HPDE6-E6E7 (cell line): Measurements from ENCODE around the gene EDC3.
"Not testable (repeated sequence)": the region's sequence is repeated elsewhere in the genome, so short reads cannot be mapped to it uniquely, and the experiment has no call there.

Experiments
- DNase-seq: peaks from one replicate; pipeline ENCODE4 v3.0.0; 2011; ENCODE audit warnings: missing footprints; ENCODE audit errors: extremely low spot score

The EDC3 gene

DNA sequence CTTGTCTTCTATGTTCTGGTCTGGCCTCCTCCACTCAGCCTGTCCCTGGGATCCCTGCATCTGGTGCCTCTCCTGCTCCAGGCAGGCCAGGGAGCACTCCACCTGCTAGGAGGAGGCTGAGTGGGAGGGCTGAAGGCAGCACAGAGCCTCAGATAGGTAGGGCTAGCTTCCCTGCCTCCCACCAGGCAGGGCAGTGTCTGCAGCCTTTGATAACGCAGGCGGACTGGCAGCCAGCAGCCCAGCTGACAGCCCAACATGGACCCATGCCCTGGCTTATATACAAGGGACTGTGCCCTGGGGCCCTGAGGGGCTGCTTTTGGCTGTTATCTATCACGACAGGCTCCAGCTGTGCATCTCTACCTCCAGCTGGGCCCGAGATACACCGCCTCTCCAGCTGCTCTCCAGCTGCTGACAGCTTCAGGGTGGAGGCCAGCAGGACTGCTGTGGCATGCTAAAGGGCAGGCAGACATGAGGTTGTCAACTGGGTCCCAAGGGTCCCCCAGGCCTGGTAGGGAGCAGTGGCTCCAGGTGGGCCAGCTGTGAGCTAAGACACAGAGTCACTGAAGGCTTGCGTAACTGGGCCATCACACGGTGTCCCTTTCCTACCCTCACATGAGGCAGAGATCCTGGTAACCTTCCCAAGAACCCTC lies 85.4 kb downstream of the EDC3 start:
- no peak for DNase-seq

- DNase-seq = no peak
These were observed 85.9 kb downstream of the EDC3 start for GRCh38 chr15:74609938-74610301.

GRCh38 chr15:74608786-74609185 lies 87.0 kb downstream of the EDC3 start:
- DNase-seq = no peak

DNA sequence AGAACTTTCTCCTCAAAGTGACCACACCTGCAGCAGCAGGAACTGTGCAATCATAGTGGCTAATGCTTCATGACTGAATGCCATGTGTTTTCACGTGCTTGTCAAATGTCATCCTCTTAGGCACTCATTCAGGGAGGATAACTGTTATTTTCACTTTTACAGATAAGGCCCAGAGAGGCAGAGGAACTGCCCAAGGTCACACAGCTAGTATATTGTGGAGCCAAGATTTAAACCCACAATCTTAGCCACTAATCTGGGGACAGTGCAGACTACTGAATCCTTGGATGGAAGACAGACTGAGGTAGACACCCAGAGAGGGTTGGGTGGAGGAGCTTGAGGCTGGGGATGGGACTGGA lies 90.1 kb downstream of the EDC3 start:
- no peak for DNase-seq

DNA sequence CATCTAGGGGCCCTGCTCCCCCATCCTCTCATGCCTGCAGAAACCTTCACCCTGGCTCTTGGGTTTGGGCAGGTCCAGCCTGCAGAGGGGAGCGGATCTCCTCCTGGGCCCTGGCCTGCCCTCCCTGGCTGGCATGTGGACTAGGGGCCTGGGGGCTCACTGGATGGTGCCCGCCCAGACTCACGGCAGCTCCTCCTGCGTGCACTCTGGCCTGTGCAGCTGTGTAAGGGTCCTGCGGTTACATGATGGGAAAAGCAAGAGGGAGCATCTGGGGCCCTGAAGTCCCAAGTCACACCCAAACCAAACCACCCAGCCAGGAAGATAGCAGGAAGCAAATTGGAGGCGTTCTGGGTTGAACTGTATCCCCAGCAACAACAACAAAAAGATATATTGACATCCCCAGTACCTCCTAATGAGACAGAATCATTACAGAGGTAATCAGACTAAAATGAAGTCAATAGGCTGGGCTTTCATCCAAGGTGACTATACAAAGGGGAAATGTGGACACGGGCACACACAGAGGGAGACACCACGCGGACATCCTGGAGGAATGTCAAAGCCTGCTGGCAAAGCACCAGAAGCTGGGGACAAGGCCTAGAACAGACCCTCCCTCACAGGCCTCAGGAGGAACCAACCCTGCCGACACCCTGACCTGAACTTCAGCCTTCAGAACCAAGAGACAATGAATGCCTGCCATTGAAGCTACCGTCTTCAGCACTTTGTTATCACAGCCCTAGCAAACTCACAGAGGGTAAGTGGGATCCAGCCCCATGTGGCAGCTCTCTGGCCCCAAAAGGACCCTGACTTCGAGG lies 90.6 kb downstream of the EDC3 start:
- DNase-seq = no peak

DNA sequence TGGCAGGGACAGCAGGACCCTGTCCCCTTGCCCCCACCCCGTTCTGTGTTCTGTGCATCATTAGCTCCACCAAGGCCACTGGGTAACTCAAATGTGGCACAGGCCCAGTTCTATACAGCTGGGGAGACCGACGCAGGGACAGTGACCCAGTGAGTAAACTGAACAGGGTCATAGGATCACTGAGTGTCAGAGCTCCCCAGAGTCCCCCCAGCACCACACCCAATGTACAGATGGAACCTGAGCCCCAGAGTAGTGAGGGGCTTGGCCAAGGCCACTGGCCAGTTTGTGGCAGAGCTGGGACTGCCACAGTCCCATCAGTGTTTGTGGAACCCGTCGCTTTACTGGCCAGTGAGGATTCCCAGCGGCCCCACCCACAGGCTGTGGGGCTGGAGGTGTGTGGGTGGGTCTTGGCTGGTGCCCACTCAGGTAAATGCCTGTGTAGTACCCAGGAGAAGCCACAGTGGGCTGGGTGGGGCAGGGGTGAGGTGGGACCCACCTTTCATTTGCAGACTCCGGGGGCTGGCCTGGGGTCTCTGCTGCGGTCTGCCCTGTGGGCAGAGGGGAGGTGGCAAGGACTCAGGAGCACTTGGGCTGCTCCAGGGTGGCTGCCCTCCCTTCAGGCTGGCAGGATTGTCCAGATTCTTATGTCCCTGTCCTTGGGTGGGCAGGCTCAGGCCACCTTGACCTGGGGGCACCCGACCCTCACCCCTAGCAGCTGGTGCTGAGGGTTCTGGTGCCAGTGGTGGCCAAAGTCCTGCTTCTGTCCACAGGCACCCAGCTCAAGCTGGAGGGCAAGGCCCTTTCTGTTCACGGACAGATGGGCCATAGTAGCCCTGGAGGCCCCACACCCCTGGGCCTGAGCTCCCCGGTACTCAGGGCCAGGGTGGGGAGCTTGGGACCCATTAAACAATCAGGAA lies 91.8 kb downstream of the EDC3 start:
- DNase-seq = no peak

GRCh38 chr15:74603026-74603788 lies 92.6 kb downstream of the EDC3 start:
- no peak for DNase-seq

DNA sequence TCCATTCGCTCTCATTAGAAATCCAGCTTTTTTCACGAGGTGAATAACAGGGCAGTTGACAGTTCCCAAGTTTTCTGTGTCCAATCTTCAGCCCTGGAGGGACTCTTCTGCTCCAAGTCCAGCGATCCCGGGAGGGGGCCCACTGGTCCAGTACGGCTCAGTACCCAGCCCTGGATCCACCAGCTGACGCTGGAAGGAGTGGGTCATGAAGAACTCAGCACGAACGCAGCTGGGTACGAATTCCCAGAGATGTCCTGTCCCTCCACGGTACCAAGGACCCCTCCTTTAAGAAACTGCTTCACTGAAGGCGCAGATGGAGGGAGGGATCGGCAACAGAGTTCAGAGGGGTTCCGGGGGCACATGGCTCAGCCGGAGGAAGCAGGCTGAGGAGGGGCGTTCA lies 96.7 kb downstream of the EDC3 start:
- DNase-seq = no peak

DNA sequence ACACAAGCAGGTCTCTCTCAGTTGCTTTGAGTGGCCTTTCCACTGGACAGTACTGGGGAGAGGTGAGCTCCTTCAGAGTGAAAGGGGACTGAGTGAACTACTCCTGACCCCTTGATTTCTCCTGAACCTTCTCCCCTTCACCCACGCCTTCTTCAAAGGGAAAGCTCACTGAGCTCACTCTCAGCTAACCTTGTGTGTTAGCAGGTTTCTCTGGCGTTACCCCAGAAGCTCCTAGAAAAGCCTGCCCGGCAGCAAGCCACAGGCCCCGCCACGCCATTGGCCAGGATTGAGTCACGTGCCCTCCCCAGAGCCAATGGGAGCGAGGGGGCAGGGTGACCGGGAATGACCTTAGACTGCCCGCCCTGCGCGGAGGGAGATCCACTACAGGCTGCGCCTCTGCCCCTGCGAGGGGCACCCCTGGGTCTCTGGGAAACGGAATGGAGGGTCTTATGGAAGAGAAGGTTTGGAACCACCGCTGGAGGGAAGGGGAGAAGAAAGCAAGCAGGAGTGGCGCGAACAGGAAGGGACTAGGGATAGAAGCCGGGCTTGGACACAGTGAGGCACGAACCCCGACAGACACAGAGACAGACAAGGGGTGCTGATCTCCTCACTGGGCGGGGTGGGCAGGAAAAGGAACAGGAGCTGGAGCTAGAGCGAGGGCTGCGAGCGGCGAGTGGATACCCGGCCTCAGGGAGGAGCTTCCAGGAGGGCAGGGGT lies 97.5 kb downstream of the EDC3 start:
- peak; percentile 99 for DNase-seq

- DNase-seq = not testable (repeated sequence)
These were observed 98.6 kb downstream of the EDC3 start for GRCh38 chr15:74597146-74597705.

- DNase-seq = not testable (repeated sequence)
These were observed 99.1 kb downstream of the EDC3 start for GRCh38 chr15:74596736-74597135.

GRCh38 chr15:74595271-74595670 lies 100.6 kb downstream of the EDC3 start:
- DNase-seq = no peak

DNA sequence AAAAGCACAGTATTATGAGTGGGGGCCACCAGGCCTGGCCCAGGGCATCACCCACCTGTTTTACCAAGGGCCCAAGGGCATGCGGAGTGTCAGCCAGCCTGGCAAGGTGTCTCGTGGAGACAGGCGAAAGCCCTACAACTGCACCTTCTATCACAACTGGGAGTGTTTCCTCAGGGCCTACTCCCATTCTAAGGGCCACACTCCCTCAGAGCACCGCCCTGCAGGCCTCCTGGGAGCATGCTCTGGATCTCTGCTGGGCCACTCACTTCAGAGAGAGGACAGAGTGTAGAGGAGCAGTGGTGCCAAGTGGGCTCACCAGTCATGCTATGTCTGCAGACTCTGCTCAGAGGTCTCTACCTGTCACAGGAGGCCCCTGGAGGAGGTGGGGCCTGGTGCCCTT lies 101.4 kb downstream of the EDC3 start:
- no peak for DNase-seq

- DNase-seq = no peak
These were observed 102.7 kb downstream of the EDC3 start for GRCh38 chr15:74593122-74593521.

GRCh38 chr15:74592222-74592621 lies 103.6 kb downstream of the EDC3 start:
- no peak for DNase-seq

DNA sequence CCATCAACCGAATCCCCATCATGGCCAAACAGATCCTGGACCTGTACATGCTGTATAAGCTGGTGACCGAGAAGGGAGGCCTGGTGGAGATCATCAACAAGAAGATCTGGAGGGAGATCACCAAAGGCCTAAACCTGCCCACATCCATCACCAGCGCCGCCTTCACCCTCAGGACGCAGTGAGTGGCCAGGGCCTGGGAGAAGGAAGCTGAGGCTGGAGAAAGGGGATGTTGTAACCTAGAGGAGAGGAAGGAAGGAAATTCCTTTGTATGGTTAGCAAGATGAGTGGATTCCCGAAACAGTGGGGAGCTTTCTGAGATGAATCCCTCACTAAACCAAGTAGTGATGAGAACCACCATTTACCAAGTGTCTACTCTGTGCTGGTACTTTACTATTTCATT lies 106.0 kb downstream of the EDC3 start:
- no peak for DNase-seq

DNA sequence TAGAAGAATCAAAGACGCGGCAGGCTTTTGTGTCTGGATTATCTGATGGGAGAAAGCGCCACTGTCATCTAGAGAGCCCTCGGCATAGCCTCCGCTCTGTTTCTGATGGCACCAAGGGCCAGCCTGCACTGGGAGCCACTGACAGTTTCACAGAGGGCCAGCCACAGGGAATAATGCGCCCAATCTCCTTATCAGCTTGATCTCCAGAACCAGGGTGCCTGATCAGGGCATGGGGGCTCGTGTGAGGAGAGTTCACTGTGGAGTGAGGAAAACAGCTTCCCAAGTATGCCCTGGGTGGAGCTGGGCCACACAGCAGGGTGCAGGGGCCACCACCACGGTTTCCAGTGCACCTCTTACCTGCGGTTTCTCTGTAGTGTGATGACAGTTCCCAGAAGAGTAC lies 110.0 kb downstream of the EDC3 start:
- DNase-seq = no peak

DNA sequence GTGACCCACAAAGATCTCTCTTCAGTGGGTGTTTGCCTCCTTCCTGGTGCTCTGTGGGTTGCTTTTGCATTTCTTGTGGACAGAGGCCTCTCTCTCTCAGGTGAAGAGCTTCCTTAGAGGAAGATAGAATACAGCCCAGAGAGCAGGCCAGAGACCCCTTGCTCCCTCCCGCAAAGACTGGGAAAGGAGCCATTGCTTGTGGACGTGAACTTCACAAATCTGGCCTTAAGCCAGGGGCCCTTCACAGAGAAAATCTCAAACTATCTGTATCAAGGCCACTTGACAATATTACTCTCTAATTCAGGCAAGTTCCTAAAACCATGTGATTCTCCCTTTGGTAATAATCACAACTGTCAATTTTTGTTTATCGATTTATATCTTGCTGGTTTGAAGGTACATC lies 110.6 kb downstream of the EDC3 start:
- no peak for DNase-seq

DNA sequence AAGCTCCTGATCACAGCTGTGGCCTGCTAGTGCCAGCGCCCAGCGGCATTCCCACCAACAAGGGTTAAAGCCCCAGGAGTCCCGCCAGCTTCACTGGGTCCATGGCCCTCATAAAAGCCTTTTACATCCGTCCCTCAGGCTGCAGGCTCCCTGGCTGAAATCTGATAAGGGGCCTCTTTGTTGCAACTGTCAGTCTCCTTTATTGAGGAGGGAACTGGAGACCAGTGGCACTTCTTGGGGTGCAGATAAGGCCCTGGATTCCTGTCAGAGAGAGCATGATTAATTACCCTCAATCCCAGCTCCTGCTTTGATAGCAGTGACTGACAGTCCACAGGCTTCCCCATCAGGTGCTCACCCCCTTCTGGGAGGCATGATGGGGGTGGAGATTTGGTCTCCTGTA lies 111.0 kb downstream of the EDC3 start:
- no peak for DNase-seq

- DNase-seq = no peak
These were observed 111.6 kb downstream of the EDC3 start for GRCh38 chr15:74584204-74584603.
